Posterior vena cava (tissue), 2 donors: Measurements from ENCODE around the gene HSPA9. TPM values are rescaled to one million over a fixed set of nuclear protein-coding genes. Genes with fewer than 3 reads are reported as not detected.
"Not testable (repeated sequence)": the region's sequence is repeated elsewhere in the genome, so short reads cannot be mapped to it uniquely, and the experiment has no call there.

Experiments
- DNase-seq: peaks from one replicate; pipeline ENCODE4 v3.0.0-alpha.2; 2020; ENCODE audit warnings: low spot score
- intact Hi-C, 2 donors: fragments of 100-400 bp; cut with DNase I; formaldehyde crosslinking; loops; one replicate each; pipeline versions ENCODE4 v1.14.1 to v1.14.2; 2022 to 2023
- total RNA-seq, 2 donors: library from RNA; stranded (reverse); fragmentation: NEBNext Ultra II Directional; extraction: Animal tissue kit (Norgen Biotek cat#: 25700); gene quantifications; one replicate each; pipeline ENCODE4 v1.2.1, GENCODE V29; 2021
- donor health status: DM: yes; HTN: yes; CAD: no.
- donor health status: DM: yes; HTN: yes; CAD: no.

The HSPA9 gene
- total RNA-seq, 2 donors from 2014 or later, result 141 to 160 TPM

- intact Hi-C loops, DNase-seq: not testable (repeated sequence)
Observed at GRCh38 chr5:138507485-138507884, 67.7 kb downstream of the HSPA9 start.

- intact Hi-C loops, result no loop called here
Observed at GRCh38 chr5:138506370-138507306, 68.6 kb downstream of the HSPA9 start.

DNA sequence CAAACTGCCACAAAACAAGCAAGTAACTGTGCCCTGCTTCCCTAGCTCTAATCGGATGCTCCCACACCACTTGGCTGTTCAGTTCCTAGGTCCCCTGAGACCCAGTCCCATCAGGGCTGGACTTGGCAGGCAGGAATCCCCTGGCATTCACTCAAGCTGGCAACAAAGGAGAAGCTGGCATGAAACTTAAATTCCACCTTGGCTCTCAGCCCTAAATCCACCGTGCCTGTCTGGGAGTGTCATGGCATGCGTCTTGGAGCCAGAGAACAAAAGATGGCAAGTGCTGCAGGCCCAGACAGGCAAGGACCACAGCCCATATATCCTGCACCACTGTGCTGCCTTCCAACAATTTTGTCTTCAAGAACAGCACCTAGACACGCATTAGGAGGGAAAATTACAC is 70.4 kb downstream of the HSPA9 start:
- intact Hi-C loops, result loop anchor here in 1 of 2 donors (2.0 kb wide), 1 partner anchor 54 kb away; no protein-coding TSS in a partner anchor
- DNase-seq, result no peak

More at GRCh38 chr5:138506370-138507306, 68.6 kb downstream of the HSPA9 start:
- no peak for DNase-seq

Other genes with a start within 250 kb of the HSPA9 start
- gene CDC25C, start 243.6 kb downstream of the HSPA9 start, total RNA-seq, result not detected
- gene FAM53C, start 237.1 kb downstream of the HSPA9 start, total RNA-seq, result 10 to 100 TPM; 18.7 to 20.7 TPM
- 10 to 100 TPM; 49.7 to 54.5 TPM for gene KDM3B, start 222.7 kb downstream of the HSPA9 start, total RNA-seq
- gene REEP2, start 136.3 kb downstream of the HSPA9 start, total RNA-seq, result 10 to 100 TPM; 12.5 to 13.0 TPM
- 100 to 1,000 TPM; 115 to 412 TPM for gene EGR1, start 109.9 kb downstream of the HSPA9 start, total RNA-seq
- 100 to 1,000 TPM in 1 of 2 donors, 10 to 100 TPM in 1; 97.2 to 118 TPM for gene ETF1, start 32.2 kb downstream of the HSPA9 start, total RNA-seq
- gene CTNNA1, start 178.0 kb upstream of the HSPA9 start, total RNA-seq, result 100 to 1,000 TPM; 361 to 439 TPM